OCI-LY7 (cell line): ENCODE data around the gene MYBPC3. TPM values are rescaled to one million over a fixed set of nuclear protein-coding genes. Genes with fewer than 3 reads are reported as not detected.

Experiments used
- BruUV-seq: library from RNA; stranded (reverse); fragments of 400-500 nt; replicated peaks from 2 replicates; lab custom pipeline; 2021; lab: Mats Ljungman, UMichigan
- CTCF ChIA-PET: fragments of 300-600 bp; sonication (Branson Sonifier 250); formaldehyde crosslinking; loops from one replicate; lab custom pipeline; 2022; ENCODE audit warnings: antibody characterized with exemption; ENCODE audit not compliant: unreplicated experiment; lab: Charles Lee
- POLR2A ChIA-PET: fragments of 300-600 bp; sonication (Branson Sonifier 250); formaldehyde crosslinking; loops from one replicate; lab custom pipeline; 2022; ENCODE audit warnings: antibody characterized with exemption; lab: Charles Lee
- DNase-seq: peaks from one replicate; pipeline ENCODE4 v3.0.0-alpha.2; 2015; ENCODE audit warnings: low spot score
- H2AFZ ChIP-seq: fragments of 200-600 bp; sonication (generic), shearing (Covaris generic); 2 replicates; pipeline ENCODE4 v1.6.1; 2014; ENCODE audit warnings: mild to moderate bottlenecking, antibody characterized with exemption, low read length, moderate library complexity
- H3K27ac ChIP-seq: fragments of 200-600 bp; sonication (generic); 2 replicates; pipeline ENCODE4 v1.5.1; 2014; ENCODE audit warnings: mixed run types, low read depth, mild to moderate bottlenecking, moderate library complexity, low read length, inconsistent platforms; ENCODE audit not compliant: poor library complexity, severe bottlenecking
- H3K36me3 ChIP-seq: fragments of 200-600 bp; sonication (generic); 2 replicates; pipeline ENCODE4 v1.6.1; 2014; ENCODE audit warnings: mild to moderate bottlenecking, antibody characterized with exemption, low read length, moderate library complexity, mixed read lengths; ENCODE audit not compliant: insufficient read depth
- H3K4me1 ChIP-seq: fragments of 200-600 bp; sonication (generic); 2 replicates; pipeline ENCODE4 v1.5.1; 2014; ENCODE audit warnings: mild to moderate bottlenecking, low read length; ENCODE audit not compliant: insufficient read depth, poor library complexity, severe bottlenecking
- H3K4me2 ChIP-seq: fragments of 200-600 bp; sonication (generic); 2 replicates; pipeline ENCODE4 v1.6.1; 2014; ENCODE audit warnings: mild to moderate bottlenecking, low read length
- H3K4me3 ChIP-seq: fragments of 200-600 bp; sonication (generic); 2 replicates; pipeline ENCODE4 v1.5.1; 2014; ENCODE audit warnings: mild to moderate bottlenecking, low read depth, low read length; ENCODE audit not compliant: poor library complexity, severe bottlenecking
- H3K79me2 ChIP-seq: fragments of 200-600 bp; sonication (generic); 2 replicates; pipeline ENCODE4 v1.6.1; 2016; ENCODE audit warnings: low read depth, mild to moderate bottlenecking, low read length, moderate library complexity, mixed read lengths; ENCODE audit not compliant: insufficient read depth
- H3K9me2 ChIP-seq: fragments of 200-600 bp; sonication (generic); 2 replicates; pipeline ENCODE4 v1.6.1; 2016; ENCODE audit warnings: mild to moderate bottlenecking, low read length, mixed read lengths; ENCODE audit not compliant: insufficient read depth
- H3K9me3 ChIP-seq: fragments of 200-600 bp; sonication (generic); 2 replicates; pipeline ENCODE4 v1.6.1; 2014; ENCODE audit warnings: mild to moderate bottlenecking, mixed run types, low read length, mixed read lengths
- H4K20me1 ChIP-seq: fragments of 200-600 bp; sonication (generic); 2 replicates; pipeline ENCODE4 v1.6.1; 2014; ENCODE audit warnings: mild to moderate bottlenecking, antibody characterized with exemption, low read length, moderate library complexity, mixed read lengths; ENCODE audit not compliant: insufficient read depth
- EZH2phosphoT487 ChIP-seq: fragments of 200-600 bp; sonication (generic); IDR thresholded peaks from 2 replicates; pipeline ENCODE4 v1.6.1; 2018; ENCODE audit warnings: low read depth, borderline replicate concordance, mild to moderate bottlenecking, mixed run types, antibody characterized with exemption, low read length, moderate library complexity, mixed read lengths
- intact Hi-C: fragments of 100-400 bp; cut with micrococcal nuclease; formaldehyde crosslinking; loops from one replicate; pipeline ENCODE4 v1.10.0; 2022; ENCODE audit not compliant: unreplicated experiment
- total RNA-seq, 2 experiments: library from RNA; depleted of rRNA in 1 of 2; stranded (reverse); fragments of >200 nt in 1 of 2; shearing (Covaris generic) in 1 of 2; gene quantifications; 2 replicates each; pipeline ENCODE4 v1.2.3, GENCODE V29; 2014 to 2022
- TF ChIP-seq, protein P1 (sequence below): fragments of 200-600 bp; sonication (generic); conservative IDR thresholded peaks from 2 replicates; pipeline ENCODE4 v1.5.1; 2014; ENCODE audit warnings: mild to moderate bottlenecking, antibody characterized with exemption, low read length, moderate library complexity, mixed read lengths

Gene MYBPC3
- total RNA-seq, 2 experiments from 2014 or later = 0.25 to 0.29 TPM

DNA sequence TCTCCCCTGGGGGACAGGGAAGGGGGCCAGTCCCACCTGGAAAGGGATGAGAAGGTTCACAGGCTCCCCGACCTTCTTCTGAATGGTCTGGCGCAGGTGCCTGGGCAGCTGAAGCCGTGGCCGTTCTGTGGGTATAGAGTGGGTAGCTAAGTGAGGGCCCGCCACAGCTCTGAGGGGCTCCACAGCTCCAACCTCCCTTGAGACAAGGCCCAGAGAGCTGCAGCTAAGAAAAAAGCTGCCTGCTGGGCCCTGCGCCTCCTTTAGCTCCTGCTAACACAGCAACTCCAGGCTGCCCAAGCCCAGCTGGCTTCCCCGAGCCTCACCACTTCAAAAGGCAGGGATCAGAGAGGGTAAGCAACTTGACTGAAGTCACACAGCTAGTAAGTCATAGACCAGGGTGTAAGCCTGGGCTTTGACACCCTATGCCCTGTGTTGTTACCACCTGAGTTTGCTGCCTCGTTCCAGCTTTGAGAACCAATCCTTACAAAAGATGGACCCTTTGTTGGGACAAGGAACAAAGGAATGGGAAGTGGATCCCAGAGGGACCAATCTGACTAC is 18.5 kb downstream of the MYBPC3 start:
- ChIA-PET POLR2A (interaction anchor here (0.6 to 0.9 kb wide), 3 partner anchors 13 to 383 kb away, joined by 3 to 4 read pairs (median 4); no protein-coding TSS in a partner anchor), CTCF (interaction anchor here (0.5 to 0.6 kb wide), 3 partner anchors 16 to 584 kb away, joined by 3 to 5 read pairs (median 3); no protein-coding TSS in a partner anchor)
- H3K4me3 ChIP-seq = no peak overlapping the region
- no peaks in the 10 kb centered on the region for H3K9me2 ChIP-seq
- no TSS peak for BruUV-seq
- H4K20me1 ChIP-seq = no peaks in the 10 kb centered on the region
- peaks cover 18% of the 10 kb centered on the region; the same call in 1 of the 2 replicates for H3K36me3 ChIP-seq
- no peaks in the 10 kb centered on the region for H3K79me2 ChIP-seq
- no peak overlapping the region for H3K27ac ChIP-seq
- H3K4me1 ChIP-seq = no peaks in the 10 kb centered on the region
- H3K4me2 ChIP-seq = no peak overlapping the region
- TF ChIP-seq, protein P1, sequence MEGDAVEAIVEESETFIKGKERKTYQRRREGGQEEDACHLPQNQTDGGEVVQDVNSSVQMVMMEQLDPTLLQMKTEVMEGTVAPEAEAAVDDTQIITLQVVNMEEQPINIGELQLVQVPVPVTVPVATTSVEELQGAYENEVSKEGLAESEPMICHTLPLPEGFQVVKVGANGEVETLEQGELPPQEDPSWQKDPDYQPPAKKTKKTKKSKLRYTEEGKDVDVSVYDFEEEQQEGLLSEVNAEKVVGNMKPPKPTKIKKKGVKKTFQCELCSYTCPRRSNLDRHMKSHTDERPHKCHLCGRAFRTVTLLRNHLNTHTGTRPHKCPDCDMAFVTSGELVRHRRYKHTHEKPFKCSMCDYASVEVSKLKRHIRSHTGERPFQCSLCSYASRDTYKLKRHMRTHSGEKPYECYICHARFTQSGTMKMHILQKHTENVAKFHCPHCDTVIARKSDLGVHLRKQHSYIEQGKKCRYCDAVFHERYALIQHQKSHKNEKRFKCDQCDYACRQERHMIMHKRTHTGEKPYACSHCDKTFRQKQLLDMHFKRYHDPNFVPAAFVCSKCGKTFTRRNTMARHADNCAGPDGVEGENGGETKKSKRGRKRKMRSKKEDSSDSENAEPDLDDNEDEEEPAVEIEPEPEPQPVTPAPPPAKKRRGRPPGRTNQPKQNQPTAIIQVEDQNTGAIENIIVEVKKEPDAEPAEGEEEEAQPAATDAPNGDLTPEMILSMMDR = no peak
- no peak for TF ChIP-seq EZH2phosphoT487
- H2AFZ ChIP-seq = no peak overlapping the region
- no peak for DNase-seq
- intact Hi-C loops = no loop called here
- no peaks in the 10 kb centered on the region for H3K9me3 ChIP-seq

DNA sequence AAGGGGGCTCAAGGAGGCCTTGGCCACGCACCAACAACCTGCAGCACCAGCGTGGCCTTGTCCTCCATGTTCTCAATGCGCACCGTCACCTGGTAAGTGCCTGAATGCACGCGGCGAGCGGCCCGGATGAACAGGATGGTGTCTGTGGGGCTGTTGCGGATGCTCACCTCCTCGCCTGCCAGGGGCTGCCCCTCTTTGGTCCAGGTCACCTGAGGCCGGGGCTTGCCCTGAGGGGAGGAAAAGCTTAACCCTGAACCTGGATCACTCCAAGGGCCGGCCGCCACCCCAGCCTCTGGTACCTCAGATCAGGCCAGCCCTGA is 19.0 kb downstream of the MYBPC3 start:
- ChIA-PET POLR2A (interaction anchor here (0.6 to 0.9 kb wide), 2 partner anchors 12 to 151 kb away, joined by 3 to 4 read pairs; no protein-coding TSS in a partner anchor), CTCF (interaction anchor here (0.5 kb wide), 1 partner anchor 583 kb away, joined by 3 read pairs; no protein-coding TSS in a partner anchor)
- H3K27ac ChIP-seq = no peak overlapping the region
- H3K4me2 ChIP-seq = no peak overlapping the region
- H4K20me1 ChIP-seq = no peaks in the 10 kb centered on the region
- H3K9me3 ChIP-seq = no peaks in the 10 kb centered on the region
- no peaks in the 10 kb centered on the region for H3K79me2 ChIP-seq
- intact Hi-C loops = no loop called here
- peaks cover 22% of the 10 kb centered on the region; the same call in 1 of the 2 replicates for H3K36me3 ChIP-seq
- TF ChIP-seq, protein P1 = no peak
- TF ChIP-seq EZH2phosphoT487 = no peak
- DNase-seq = no peak
- no peaks in the 10 kb centered on the region for H3K9me2 ChIP-seq
- no peaks in the 10 kb centered on the region for H3K4me1 ChIP-seq
- no TSS peak for BruUV-seq
- no peak overlapping the region for H2AFZ ChIP-seq
- no peak overlapping the region for H3K4me3 ChIP-seq
